ENCODE data around the gene REXO2.
A peak's percentile ranks its signal among the peaks of the same experiment; 100 is the strongest.

The REXO2 gene

DNA sequence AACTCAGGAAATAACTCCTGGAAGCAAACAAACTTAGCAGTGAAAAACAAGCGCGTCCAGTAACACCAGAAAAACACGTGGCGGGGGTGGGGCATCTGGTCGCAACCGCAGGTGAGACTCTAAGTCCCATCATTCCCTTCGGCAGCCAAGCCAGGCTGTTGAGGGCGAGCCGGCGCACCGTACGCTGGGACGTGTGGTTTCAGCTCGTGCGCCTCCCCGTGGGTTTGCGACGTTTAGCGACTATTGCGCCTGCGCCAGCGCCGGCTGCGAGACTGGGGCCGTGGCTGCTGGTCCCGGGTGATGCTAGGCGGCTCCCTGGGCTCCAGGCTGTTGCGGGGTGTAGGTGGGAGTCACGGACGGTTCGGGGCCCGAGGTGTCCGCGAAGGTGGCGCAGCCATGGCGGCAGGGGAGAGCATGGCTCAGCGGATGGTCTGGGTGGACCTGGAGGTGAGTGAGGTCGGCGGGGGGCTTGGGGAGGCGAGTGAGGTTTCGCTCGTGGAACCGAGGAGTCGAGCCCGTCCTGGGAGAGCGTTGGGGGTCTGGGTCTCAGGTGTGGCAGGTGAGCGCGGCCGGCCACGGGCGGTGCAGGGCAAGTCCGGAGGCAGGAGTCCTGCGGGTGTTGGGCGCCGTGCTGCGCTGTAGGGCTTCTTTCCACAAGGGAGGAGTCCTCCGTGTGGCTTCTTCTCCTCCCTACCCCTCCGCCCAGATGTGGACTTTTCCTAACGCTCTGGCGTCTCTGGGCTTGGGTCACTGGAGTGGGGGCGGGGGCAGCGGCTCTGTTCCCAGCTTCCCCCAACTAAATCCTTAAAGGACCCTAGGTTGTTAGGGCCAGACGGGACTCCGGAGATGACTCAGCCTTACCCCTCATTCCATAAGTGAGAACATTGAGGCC, at the start of gene REXO2:
TSS of gene REXO2 (plus strand) at position 239 of the 892 bp plus-strand sequence. CDS start at position 301, 62 bp downstream.
- DNase-seq: peak; percentile 94

DNA sequence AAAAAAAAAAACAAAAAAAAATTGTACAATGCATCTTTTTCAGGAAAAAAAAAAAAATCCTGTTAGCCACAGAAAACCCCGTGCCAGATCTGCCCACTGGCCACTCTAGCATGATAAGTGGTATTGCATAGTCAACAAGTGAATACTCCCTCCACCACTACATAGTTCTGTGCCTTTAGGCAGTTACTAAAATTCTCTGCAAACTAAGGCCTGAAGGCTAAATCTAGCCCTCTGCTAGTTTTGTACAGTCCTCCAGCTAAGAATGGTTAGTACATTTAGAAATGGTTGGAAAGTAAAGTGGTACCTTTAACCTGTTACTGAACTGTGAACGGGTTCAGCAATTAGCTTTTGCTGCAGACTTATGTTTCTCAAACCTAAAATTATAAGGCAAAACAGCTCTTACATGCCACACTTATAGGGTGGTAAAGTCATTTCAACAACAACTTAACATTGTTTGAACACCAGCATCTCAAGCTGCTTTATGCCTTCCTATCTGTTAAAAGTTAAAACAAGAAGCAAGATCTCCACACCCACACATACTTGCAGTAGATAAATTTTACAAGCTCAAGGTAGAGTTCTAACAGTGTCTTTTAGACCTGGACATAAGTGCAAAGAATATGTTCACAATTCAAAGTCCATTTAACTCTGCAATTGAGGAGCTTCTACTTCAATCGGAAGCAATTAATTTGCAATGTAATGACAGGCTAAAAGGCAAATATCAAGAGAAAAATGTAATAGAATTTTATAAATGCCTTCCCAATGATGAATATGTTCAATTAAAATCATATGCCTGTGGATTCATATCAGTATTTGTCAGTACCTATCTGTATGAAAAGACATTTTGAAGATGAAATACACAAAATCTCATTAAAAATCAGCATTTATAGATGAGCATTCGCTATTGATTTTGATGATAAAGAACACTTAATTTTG, 46.3 kb upstream of the REXO2 start:
- no peak for DNase-seq

GRCh38 chr11:114395736-114396135, 43.5 kb upstream of the REXO2 start:
- DNase-seq: no peak

GRCh38 chr11:114396916-114397315, 42.4 kb upstream of the REXO2 start:
- DNase-seq: no peak

DNA sequence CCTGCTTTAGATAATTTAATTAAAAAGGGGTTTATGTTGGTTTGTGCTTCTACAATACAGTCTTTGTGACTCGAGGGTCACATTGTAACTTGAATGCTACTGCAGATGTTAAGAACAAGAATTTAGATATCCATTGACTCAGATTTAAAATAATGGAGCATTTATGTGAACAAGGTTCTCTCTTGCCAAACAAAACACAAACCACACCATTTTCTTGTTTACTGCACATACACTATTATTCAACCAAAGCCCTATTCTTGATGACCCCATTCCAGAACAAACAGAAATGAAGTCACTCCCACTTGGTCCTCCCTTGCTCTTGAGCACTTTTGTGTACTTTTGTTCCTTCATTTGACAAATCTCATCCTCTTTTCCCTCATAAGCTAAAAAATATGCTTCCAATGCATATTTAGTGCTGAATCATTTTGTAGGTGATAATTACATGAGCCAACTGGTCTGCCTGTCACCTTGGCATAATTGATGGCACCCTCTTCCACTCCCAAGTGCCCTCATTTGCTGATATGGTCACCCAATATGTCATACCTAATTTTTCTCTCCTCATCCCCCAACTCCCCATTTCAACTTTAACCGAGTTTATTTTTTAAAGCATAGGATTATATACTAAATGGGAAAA, 41.8 kb upstream of the REXO2 start:
- DNase-seq: no peak

DNA sequence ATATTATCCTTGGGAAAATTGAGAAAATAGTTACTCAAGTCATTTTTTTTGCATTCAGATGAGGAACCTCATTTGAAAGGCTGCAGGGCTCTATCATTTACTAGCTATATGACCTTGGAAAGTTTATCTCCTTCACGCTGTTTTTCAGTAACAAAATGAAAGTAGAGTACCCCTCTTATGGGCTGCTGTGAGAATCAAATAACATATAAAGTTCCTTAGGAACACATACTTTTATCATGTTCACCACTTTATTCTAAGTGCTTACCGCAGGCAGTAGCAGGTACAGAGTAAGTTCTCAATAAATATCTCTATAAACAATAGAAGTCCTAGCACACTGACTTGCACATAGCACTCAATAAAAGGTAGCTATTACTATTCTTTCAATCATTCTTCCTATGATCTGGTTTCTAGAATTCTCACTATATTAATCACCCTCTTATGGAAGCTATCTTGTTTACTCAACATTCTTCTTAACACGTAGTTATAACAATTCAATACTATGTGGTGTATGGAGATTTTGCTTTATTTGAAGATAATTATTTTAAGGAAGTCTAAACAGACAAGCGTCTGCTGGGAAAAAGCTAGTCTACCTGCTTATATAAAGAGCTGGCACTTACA, 40.9 kb upstream of the REXO2 start:
- DNase-seq: no peak

DNA sequence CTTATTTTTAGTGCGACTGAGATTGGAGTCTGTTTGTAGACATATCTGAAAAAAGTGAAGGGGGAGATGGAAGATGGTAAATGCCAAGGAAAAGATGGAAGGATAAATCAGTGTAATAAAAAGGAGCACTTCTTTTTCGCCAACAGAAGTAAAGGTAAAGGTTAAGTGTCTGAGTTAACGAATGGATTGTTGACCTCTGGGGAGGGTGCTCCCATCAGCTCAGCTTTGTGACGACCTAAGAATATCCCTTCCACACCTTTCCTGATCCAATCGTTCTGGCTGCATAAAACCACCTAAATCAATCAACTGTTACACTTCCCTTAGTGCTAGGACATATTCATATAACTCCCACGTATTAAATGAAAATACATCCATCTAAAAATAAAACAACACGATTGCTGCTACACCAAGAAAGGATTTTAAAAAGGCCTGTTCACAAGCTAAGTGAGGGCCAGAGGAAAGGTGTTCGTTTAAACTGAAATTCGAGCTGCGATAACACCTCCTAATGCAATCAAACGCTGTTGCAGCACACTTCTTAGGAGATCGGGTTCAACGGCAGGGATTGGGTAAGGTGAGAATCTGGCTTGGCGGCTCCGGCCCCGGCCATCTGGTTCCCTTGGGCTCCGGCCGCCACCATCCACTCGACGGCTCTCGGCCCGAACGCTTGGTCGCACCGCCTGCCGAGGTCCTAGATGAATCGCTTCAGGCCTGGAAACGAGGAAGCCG, 39.6 kb upstream of the REXO2 start:
- DNase-seq: no peak

DNA sequence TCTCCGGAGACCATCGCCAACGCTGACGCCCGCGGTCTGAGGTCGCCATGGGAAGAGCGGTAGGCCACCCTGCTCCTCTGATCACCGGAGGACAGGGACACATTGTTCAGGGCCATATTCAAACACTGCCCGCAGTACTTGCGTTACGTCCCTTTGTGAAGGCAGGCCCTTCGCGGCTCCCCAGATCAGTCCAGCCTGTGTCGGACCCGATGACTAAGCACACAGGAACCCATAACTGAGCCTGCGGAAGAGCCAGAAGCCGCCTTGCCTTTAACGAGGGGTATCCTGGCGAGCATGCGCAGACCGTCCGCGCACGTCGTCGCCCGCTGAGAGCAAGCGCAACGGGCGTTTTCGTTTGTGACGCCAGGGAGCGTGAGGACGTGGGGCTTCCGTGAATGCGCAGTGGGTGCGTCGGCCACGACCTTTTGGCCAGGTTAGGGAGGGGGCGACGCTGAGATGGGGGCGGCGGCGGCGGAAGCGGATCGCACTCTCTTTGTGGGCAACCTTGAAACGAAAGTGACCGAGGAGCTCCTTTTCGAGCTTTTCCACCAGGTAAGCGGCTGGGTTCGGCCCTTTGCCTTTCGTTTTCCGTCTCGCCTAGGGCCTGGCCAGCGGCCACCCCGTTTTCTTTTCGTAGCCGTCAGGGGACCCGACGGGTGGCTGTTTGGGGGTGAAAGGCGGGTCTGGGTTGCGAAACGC, 38.9 kb upstream of the REXO2 start, which contains the start of the genes C11orf71 and RBM7:
TSS of gene C11orf71 (minus strand) at position 296 of the 699 bp plus-strand sequence. CDS start at position 116, 180 bp downstream.
TSS of gene RBM7 (plus strand) at position 451 of the 699 bp plus-strand sequence. CDS start at position 457, 6 bp downstream.
- peak; percentile 98 for DNase-seq

DNA sequence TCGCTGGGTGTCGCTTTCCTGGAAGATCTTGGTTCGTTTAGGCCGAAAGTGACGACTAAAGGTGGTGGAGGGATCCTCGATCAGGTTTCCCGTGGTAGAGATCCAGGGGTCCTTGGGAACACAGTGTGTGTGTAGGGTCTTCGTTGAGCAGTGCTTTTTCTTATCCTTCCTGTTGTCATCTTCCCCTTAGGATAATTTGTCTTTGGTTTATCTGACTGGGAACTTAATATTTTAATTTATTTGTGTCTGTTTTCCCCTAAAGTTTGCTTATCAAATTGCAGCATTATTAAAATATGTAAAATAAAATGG, 38.4 kb upstream of the REXO2 start:
- no peak for DNase-seq

- no peak for DNase-seq
Measured at GRCh38 chr11:114401311-114401710, 38.0 kb upstream of the REXO2 start.

DNA sequence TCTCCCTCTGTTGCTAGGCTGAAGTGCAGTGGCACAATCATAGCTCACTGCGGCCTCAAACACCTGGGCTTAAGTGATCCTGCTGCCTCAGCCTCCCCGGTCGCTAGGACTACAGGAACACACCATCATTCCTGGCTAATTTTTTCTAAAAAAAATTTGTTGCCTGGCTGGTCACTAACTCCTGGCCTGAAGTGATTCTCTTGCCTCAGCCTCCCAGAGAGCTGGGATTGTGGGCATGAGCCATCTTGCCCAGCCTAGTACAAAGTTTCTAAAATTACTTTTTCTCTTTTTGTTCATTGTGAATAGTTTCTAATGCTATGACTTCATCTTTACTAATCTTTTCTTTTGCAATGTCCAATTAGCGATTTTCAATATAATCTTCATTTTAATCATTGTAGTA, 26.3 kb upstream of the REXO2 start:
- no peak for DNase-seq

DNA sequence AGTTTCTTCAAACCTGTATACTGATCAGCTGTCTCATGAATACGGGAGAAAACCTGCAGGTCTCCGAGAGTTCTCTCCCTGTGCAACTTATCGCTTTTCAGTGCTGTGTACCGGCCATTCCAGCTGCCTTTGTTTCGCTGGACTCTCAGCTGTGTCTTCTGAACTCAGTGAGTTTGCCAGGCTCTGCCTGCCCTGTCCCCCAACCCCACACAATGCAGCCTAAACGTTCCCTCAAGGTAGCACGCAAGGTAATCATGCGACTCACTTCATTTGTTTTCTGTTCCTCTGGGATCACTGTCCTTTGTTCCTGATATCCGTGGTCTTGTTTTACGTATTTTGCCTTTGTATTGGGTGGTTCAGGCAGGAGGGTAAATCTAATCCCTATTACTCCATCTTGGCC, 25.3 kb upstream of the REXO2 start:
- DNase-seq: no peak

- DNase-seq: no peak
Measured at GRCh38 chr11:114416441-114416961, 22.8 kb upstream of the REXO2 start.

GRCh38 chr11:114426280-114426679, 13.0 kb upstream of the REXO2 start:
- DNase-seq: no peak

GRCh38 chr11:114430290-114430689, 9.0 kb upstream of the REXO2 start:
- DNase-seq: no peak

DNA sequence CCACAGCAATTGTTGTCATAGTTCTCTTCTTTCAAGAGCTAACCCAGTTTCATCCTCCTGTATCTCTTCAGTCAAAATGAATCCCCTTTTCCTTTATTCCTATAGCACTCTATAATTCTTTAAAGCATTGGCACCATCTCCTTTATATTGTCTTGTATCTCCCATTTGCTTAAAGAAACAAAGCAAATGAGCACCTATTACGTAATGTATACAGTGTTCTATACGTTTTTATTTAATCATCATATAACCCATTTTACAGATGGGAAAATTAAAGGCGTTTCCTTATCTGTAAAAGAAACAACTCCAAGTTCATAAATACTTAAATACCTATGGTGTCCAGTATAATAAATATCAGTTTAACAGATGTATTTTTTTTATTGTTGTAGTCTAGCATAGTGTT, 6.4 kb upstream of the REXO2 start:
- DNase-seq: no peak

DNA sequence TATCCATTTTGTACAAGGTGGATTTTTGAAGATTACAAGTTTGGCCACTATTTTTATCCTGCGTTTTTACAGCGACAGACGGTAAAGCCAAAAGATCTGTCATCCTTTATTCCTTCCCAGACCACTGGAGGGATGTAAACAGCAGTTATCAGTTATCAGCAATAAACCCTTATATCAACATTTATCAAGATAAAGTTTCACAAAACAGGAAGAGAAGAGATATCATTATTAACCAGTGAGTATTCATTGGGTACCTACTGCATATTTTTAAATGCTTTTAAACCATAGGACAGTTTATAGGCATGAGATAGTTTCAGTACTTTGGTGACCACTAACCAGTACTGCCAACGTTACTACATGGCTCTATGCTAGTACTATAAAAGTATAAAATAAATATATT, 5.9 kb upstream of the REXO2 start:
- DNase-seq: no peak

GRCh38 chr11:114438303-114438702, 964 bp upstream of the REXO2 start:
- no peak for DNase-seq

- no peak for DNase-seq
Measured at GRCh38 chr11:114440121-114440860, 1.0 kb downstream of the REXO2 start.

All from activated CD8-positive, alpha-beta memory T cell treated with anti-CD3 and anti-CD28 coated beads, Interleukin-2, amount 50 U/mL, for 48 hours (primary cell).